ENCODE measurements around the gene GAB3.
"Not testable (repeated sequence)": the region's sequence is repeated elsewhere in the genome, so short reads cannot be mapped to it uniquely, and the experiment has no call there.

The GAB3 gene

DNA sequence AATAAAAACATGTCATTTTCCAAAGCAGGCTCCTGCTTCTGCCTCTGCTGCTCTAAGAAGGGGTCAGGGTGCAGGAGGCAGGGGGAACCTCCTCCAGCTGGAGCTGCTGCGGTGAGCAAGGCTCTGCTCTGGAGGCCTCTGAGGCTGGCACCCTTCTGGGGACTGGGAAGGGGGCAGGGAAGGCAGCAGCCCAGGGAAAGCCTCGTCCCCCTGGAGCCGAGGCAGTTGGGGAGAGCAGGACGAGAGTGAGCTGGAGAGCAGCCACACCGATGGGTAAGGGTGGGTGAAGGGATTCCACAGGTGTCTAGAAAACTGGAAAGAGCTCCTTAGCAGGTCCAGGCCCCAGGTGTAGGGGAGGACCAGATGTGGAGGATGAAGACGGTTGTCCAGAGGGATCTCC is 95.5 kb downstream of the GAB3 start:
- no peak for DNase-seq (ENCODE audit: low read depth)

DNA sequence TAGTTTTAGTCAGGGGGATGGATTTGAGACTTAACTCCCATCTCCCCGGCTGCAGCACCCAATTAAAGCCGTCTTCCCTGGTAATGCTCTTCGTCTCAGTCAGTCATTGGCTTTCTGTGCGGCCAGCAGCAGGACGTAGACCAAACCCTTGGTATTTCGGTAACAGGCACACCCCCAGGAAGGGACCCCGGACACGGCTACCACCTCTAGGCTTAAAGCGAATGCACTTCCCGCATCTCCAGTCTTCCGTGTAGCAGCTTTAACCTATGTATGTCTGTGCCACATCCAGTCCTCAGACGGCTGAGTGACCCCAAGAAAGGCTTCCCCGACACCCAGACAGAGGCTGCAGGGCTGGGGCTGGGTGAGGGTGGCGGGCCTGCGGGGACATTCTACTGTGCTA is 96.0 kb downstream of the GAB3 start:
- DNase-seq (ENCODE audit: low read depth) = no peak

DNA sequence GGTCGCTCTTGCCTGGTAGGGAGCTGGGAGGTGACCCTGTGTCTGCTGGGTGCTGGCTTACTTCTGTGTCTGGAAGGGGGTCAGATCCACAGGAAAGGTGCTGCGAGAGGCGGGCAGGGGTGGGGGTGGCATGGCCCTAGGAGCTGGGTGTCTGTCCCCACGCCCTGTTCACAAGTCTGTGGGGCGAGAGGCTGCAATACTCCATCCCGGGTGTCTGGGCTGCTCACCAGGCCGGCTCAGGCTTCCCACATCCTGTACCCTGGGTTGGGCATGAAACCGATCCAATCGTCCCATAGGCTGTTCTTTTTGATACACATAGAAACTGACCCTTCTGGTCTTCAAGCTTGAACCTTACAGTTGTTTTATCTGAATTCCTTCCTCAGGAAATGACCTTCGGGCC is 96.5 kb downstream of the GAB3 start:
- no peak for DNase-seq (ENCODE audit: low read depth)

DNA sequence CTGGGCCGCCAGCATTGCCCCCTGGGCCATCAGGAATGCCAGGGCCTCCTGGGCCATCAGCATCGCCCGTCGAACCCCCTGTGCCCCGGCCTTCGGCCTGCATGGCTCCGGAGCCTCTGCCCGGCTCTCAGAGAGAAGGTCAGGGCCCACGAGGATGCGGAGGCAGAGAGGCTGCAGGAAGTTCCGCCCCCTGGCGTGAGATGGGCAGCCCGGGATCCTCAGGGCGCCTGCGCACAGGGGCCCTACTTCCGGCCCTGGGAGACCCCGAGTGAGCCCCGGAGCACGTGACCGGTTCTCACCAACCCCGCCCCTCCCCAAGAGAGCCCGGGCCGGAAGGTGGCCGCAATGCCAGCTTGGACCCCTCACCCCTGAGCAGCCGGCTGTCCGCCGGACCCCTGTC is 97.5 kb downstream of the GAB3 start, which contains the start of gene CTAG2:
Gene CTAG2 (minus strand): TSS at position 167 of the 400 bp plus-strand sequence. CDS start 64 bp downstream, at position 103.
- not testable (repeated sequence) for DNase-seq (ENCODE audit: low read depth)

DNA sequence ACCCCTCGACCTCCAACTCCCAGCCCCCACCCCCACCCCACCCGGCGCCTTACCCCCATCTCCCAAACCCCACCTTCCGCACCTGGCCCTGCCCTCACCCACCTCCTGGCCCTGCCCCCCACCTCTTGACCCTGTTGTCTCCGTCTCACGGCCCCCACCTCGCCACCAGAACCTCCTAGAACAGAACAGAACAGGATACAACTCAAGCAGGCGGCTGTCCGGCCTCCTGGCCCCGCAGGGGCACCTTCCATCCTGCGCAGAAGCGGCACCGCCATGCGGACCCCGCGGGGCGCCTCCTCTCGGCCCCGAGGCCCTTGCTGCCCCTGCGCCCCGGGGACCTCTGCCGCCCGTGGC is 97.9 kb downstream of the GAB3 start:
- DNase-seq (ENCODE audit: low read depth) = no peak

DNA sequence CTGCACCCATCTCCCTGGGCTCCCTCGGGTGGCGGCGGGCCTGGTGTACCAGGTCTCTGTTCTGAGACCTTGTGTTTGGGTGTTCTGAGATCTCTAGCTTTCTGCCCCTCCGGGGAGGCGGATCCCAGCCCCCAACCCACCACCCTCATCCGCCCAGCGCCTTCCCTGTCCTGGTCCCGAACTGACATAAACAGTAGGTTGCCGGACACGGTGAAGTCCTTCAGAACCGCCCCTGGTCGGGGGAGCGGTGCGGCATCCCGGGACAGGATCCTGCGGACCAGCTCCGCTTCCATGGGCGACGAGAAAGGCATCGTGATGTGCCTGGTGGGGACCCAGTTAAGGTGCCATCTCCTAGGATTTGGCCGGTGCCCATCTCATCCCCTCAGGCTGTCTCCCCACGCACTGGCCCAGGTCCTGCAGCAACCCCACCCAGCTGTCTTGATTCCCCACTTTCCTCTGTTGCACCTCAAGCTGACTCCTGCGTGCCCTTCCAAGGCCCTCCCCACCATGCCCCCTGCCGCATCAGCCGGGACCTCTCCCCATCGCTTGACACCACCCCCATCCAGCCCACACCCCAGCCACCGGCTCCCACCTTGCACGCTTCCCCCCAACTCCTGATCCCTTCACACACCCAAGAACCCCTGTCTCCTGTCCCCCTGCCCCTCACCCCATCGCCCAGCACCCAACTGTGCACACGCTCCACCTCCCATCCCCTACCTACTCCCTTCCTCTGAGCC is 98.4 kb downstream of the GAB3 start:
- no peak for DNase-seq (ENCODE audit: low read depth)

DNA sequence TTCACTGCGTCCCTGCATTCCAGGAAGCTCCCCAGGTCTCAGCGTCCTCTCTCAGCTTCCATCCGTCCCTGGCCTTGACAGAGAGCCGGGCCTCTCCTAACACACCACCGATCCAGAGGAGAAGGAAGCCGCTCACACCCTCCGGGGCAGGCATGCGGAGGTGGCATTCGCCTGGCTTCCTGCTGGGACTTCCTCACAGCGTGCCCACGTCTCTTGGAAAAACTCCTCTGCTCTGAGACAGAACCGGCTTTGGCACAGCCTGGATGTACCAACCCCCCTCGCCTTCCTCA is 100.7 kb downstream of the GAB3 start:
- DNase-seq (ENCODE audit: low read depth) = no peak

DNA sequence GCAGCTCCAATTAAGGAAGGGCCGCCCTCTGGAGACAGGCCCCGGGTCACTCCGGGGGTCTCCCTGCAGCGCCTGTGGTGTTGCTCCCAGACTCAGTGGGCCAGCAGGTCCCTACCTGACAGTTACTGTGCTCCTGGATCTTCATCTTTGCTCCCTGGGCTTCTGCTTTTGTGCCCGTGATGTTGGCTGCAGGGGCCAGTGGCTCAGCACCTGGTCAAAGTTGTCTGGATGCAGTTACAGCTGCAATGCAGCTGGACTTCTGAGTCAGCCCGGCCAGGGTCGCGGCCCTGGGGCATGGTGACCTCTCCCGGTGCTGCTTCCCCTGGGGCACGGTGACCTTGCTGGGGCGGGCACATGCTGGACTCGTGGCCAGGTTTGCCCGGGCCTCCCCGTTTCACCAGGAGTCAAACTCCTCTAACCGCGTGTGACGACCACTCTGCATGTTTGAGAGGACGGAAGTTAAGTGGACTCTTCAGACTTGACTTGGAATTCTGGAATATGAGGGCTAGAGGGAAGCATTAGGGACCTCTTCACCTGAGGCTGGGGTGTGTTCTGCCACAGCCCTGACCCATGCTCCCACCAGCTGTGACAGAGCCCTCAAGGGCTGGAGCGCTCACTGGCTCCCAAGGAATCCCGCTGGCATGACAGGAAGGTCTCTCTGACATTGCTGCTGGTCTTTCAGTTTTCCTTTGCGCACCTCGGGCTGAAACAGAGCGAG is 101.2 kb downstream of the GAB3 start:
- no peak for DNase-seq (ENCODE audit: low read depth)

DNA sequence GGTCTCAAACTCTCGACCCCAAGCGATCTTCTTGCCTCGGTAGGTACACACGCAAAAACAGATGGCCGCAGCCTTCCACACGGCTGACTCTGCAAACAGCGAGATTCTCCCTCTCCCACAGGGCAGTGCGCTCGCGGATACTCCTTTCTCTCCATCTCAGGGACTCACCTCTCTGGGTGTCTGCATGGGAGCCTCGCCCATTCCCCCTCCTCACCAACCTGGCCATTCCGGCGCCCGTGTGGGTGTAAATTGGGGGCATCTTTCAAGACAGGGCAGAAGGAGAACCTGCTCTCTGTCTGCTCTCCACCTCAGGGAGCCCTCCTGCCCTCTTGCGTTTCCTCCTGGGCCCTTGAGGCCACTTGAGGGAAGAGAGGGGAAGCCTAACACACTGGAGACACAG is 101.9 kb downstream of the GAB3 start:
- DNase-seq (ENCODE audit: low read depth) = no peak

DNA sequence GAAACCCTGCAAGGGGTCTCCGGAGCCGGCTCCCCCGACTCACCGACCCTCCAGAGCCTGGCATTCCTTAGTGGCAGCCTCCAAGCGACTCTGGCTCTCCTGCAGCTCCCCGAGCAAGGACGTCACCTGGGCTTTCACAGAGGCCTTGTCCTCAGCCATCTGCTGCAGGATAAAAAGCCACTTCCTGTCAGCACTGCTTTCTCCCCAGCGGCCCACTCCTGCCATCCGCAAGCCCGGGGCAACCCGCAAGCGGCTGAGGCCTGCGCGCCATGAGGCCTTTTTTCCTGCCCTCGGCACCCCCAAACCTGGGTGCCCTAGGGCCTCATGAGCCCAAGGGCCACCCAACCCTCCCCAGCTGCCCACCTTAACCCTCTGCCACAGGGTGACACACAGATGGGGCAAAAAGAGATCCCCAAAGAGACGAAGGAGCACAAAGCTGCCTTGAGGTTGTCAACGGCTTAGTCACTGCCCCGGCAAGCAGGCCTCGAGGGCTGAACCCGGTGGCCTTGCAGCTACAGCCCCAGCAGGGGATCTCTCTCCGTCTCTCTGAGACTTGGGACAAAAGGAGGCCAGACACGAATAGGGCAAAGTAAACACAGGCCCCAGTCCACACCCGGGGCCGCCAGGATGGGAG is 105.0 kb downstream of the GAB3 start:
- not testable (repeated sequence) for DNase-seq (ENCODE audit: low read depth)

DNA sequence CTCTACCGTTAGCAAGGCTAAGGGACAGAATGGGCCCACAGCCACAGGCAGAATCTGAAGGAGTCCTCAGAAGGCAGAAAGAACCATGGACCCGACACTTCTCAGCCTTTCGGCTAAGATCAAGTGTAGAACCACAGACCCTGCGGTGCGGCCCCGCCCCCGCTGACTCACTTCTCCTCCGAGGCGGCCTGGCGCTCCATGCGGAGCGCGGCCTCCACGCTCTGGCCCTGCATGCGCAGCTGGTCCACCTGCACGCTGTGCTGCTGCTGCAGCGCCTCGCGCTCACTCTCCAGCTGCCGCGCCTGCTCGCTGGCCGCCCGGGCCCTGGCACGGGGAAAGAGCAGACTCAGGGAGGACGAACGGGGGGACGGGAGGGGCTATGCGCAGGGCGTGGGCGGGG is 107.2 kb downstream of the GAB3 start:
- DNase-seq (ENCODE audit: low read depth) = not testable (repeated sequence)

DNA sequence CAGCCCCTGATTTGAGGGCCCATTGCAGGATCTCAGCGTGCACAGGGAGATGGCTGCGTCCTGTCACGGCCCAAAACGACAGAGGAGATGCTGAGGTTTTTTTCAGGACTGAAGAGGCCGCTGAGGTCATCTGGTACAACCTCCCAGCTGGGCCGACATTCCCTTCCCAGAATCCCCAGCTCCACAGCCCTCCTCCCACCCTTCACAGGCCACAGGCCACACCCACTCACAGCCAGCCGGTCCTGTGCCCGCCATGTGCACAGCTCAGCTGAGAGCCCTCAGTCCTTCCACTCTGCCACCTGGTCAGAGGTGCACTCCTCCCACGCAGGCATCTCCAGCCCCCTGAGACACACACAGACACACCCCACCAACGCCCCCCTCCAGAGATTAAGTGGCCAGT is 109.1 kb downstream of the GAB3 start:
- not testable (repeated sequence) for DNase-seq (ENCODE audit: low read depth)

DNA sequence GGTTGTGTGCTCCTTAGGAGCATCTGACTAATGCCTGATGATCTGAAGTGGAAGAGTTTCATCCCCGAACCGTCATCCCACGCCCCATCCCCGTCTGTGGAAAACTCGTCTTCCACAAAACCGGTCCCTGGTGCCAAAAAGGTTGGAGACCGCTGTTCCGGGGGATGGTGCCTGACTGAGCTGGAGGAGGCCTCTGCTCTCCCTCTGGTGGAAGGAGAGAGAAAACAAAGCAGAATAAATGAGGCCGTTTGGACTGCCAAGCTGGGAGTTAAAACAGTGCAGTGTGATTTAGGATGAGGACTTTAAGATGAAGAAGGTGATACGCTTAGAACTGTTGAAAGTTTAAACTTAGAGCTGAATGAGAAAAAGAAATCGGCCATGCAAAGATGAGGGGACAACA is 117.2 kb downstream of the GAB3 start:
- DNase-seq (ENCODE audit: low read depth) = not testable (repeated sequence)

DNA sequence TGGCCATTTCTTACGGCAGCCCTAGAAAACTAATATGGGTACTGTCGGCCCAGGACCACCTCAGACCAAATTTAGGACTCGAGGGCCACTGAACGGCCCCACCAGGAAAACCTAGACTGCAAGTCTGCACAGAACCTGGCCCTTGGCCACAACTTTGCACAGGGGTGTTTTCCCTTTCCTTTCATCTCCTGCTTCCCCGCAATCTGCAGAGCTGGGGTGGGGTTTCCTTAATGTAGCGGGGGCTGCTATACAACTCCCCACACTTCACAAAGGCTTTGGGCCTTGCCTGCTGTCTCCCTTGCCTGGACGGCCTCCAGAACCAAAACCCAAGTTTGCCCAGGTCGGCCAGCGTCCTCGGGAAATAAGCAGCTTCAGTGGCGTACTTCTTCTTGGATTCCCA is 119.9 kb downstream of the GAB3 start:
- DNase-seq (ENCODE audit: low read depth) = not testable (repeated sequence)

DNA sequence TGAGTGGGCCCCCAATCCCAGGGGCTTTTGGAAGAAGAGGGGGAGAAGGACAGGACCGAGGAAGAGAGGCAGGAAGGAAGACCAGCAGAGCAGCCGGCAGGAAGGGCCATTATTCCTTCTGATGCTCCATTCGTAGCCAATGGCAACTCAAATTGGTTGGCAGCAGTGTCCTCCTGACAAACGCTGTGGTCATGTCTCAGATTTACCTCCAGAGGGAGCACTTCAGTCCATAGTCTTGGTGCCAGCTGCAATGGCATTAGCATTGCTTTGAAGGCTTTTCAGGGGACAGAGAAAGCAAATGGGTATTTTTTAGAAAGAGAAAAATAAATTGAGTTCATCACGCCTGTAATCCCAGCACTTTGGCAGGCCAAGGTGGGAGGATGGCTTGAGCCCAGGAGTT is 121.9 kb downstream of the GAB3 start:
- DNase-seq (ENCODE audit: low read depth) = not testable (repeated sequence)

Measured in stimulated activated CD8-positive, alpha-beta memory T cell treated with anti-CD3 and anti-CD28 coated beads, Interleukin-12 subunit alpha, Interleukin-12 subunit beta, amount 100 ng/mL, for 1 hour (primary cell).